ENCODE measurements around the gene RBMS3.

RBMS3 gene

DNA sequence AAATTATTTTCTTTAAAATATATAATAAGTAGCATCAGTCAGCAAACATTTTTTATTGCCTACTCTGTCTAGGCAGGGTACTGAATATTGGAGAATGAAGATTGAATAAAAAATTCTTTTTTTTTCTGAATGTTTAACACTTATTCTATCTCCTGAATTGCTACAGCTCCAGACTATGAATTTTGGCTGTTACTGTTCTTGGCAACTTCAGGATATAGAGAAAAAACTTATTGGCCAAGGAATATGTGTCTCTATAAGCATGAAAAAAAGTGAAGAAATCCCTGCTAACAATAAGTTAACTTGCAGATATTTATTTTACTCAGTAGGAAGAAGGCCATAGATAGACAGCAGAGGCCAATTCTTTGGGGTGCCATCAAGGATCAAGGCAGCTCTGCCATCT lies 309.6 kb downstream of the RBMS3 start:
- no peak for DNase-seq

DNA sequence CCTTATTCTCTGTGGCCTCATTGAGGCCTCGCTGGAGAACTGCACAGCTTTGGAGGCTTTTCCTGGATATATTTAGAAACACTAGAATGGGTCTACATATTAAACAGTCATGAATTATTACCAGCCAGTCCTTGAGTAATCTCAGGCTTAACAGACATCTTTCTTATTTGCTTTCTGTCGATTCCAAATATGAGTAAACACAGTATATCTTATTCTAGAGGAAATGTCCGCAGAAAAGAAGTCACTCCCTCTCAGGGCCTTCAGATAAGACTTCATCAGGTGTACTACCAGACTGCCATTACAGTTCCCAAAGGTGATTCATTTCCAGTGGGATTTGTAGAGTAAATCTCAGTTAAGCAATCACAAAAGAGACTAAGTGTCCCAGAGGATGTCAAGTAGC lies 310.7 kb downstream of the RBMS3 start:
- no peak for DNase-seq

DNA sequence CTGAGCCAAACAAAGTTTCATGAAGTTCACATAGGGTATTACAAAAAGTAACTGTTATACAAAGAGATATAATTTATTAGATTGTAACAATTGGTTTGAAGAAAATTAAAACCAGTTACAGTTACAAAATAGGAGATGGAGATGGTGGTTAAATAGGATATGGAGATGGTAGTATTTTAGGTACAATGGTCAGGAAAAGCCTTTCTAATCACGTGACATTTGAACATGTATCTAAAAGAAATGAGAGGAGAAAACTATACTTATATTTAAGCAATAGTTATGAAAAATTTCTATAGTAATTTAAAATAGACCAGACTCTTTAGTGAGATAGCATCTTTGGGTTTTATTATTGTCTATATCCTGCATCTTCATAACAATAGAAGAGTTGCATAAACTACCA lies 312.9 kb downstream of the RBMS3 start:
- no peak for DNase-seq

DNA sequence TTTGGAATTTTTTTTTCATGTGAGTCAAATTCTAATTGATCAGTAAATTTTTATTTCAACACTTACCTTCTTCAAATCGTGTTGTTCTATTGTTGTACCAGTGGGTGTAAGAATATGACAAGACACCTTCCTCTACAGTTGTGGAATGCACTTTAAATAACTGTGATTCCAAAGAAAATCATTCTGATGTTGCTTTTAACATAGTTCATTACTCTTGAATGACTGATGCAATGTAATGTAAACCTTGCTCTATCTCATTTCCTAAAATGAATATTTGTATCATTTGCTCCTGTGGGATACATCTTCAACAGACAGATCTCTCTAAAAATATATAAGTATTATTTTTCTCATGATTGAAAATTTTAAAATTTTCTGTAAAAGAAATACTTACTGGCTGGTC lies 313.4 kb downstream of the RBMS3 start:
- DNase-seq, result no peak

DNA sequence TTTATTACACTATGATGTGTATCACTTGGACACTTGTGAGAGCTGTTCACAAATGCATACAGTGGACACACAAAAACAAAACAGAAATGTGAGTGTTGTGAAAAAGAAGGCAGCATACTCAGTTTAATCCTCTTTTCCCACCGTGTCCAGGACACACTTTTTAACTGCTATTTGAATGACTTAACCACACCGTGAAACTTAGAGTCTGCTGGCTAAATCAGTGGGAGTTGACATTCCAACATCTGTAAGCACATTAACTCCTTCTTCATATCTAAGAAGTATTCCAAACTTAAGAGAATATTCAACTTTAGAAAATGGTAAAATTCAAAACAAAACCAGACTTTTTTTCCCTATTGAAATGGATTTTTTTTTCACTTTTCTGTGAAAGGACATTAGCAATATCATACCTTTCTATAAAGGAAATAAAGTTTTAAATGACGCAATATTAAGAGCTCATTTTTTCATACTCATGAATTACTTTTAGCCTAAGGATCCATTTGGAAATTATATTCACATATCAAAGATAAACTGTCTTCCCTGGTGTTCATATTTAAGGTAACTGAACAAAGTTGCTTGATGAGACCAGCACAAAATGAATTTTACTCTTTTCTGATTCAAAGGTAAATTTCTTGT lies 316.6 kb downstream of the RBMS3 start:
- no peak for DNase-seq

DNA sequence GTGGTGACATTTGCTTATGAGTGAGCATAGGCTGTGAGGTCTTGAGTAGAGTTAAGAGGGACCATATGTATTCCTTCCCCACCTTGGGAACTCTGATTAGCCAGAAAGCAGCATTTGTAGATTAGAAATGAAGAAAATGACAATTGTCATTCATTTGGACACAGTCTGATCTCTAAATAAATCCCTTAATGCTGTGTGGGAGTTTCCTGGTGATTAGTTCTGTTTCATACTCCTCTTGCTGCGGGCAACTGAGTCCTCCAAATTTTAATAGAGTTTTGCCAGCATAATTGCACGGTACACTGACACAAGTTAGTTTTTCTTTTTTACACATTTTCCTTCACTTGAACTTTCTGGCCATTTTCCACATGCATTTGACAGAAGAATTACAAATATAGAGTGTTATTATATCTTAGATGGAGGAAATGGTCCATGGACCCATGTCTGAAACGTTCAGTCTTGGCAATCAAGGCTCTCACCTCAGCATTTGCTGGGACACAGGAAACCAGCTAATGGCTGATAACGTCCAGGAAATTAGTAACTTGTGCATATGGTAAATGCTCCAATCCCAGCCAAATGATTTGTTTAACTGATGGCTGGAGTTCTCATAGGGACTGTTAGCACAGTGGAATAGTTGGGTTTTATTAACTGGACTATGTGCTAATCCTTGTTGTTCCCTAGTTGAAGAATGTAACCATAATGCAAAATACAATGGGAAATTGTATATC lies 321.2 kb downstream of the RBMS3 start:
- no peak for DNase-seq

DNA sequence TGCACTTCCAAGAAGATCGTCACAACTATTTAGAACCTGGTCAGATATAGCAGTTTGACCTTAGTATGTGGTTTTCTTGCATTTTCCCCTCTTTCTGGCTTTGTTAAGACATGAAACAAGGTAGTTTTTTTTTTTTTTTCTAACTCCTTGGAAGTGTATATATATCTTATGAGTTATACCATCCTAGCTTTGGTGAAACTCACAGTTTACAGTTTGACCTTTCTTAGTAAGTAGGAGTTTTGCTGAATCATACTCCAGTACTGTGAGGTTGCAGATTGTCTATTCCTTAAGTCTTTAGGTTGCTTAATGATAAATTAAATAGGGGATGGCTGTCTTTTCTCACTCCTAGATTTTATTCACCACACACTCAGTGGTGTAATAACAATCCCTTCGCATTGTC lies 325.0 kb downstream of the RBMS3 start:
- DNase-seq, result no peak

DNA sequence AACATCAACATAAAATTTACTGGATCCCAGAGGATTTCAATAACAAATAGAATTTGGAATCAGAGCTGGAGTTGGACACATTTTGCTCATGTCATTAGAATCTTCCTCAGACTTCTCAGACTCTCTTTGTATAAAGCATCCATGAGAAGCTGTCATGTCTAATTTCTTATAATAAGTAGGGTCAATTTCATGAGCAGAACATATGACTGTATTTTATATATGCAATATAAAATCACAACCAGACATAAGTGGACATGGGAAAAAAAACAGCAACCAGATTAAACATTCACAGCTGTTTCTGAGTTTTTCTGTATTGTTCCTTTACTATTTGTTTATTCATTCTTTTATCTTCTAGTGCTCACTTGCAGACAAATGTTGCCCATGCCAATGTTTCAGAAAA lies 325.5 kb downstream of the RBMS3 start:
- no peak for DNase-seq

DNA sequence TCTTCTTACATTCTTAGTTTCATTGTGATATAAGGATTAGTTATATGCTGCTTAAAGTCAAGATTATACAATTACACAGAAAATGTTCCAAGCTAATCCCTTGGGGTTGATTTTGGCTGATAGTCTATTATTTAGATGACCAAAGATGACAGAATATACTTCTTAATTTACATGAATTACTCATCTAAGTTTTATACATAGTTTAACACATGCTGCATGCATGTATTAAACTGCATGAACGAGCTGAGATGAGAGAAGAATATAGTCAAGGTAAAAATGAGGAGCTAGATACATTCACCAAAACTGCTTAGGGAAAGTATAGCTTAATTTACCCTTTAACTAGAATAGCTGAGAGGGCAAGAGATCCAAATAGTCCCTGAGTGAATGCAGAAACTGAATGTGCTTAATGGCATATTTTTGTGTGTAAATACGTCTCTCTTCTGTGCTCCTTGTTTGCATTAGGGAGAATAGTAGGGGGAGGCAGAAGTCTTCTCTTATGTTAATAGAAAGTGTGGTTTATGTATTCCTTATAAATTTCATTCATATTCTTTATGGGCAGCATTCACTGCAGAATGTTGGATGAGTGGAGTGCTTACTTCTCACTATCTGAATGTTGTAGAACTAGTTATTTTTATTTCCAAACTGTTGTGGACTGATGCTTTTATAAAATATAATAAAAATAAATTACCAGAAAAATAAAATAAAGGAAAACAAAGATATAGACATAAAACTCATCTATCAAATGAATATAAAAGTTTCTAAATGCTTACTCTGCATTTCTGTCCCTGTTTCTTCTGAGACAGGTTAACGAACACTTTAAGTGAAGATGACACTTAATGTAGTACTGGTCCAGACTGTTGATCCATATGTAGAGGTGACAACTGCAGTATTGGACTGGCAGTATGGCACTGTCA lies 327.8 kb downstream of the RBMS3 start:
- no peak for DNase-seq

DNA sequence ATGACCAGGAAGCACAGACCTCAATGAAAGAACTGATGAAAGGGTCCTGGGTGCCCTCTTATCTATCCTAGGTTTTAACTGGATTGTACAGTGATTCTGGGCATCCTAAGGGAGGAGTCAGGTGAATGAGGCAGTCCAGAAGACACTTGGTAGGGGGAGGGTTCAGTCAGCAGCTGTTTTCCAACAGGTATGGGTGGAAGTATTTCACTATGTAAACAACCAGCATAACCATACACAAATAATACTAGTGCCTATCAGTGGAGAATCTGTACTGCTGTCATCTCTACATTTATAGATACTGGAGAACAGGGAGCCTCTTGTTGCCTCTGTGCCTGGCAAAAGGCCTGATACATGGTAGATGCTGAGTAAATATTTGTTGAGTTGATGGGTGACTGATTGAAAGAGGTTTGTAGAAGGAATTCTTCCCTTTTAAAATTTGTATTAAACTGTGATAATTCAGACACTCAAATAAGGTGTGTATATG lies 328.5 kb downstream of the RBMS3 start:
- no peak for DNase-seq

DNA sequence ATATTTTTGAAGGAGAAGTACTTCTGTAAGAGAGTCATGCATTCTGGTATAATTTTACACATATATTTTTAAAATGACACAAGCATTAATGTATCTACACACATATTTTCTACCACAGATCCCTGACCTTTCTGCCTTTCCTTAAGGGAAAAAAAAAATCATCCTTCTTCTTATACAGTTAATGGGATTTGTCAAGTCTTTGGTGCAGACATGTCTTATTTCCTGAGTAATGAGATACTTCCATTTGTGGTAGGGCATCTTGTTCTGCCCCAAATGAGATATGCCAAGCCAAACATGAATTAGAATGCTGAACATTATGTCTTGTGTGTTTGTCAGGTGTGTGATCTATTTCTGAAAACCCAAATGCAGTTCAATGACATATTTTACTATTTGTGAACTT lies 329.9 kb downstream of the RBMS3 start:
- DNase-seq, result no peak

DNA sequence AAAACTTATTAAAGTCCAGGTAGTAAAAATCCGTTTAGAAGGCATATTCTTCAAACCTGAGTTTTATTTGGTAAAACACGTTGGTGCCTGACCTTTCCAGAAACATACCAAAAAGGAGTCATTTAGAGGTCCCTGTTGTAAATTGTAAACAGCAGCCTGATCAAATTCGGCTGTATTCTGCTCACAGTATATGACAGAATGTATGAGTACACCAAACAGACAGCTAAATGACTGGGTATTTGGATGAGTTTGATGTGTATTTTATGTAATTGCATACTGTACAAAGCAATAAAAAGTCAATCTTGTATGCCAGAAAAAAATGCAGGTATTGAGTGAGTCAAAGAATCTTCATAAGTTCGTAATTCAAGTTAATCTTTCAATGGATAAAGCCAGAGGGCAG lies 330.4 kb downstream of the RBMS3 start:
- DNase-seq, result no peak

DNA sequence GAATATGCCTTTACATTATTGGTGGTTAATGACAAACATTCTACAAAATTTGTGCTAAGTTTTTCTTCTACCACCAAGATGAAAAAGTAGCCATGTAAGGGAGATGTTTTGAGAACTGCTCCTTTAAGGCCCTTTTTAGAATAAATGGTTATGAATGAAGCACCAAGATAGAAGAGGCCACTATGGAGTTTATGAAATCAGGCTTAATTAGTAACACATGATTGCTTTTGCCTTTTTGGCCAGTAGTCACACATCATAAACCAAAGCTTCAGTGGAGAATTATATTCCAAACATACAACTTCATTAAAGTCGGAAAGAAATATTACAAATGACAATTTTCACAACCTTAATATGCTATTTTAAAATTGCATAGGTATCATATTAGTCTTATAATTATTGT lies 331.7 kb downstream of the RBMS3 start:
- no peak for DNase-seq

DNA sequence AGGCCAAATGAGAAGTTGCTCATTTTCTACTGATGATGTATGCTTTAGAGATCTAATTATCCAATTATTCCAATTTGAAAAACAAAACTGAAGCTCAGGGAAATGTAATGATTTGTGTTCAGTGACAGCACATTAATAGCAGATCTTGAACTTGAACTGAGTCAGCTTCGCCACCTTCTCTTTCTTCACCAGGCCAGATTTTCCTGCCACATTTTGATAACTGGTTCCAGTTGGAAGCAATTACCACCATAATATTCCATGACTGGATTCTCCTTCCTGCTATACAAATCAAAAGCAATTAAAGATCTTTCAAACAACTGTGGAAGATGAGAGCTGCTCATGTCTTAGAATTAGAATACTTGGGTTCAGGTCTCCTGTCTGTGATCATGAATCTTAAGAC lies 334.1 kb downstream of the RBMS3 start:
- DNase-seq, result no peak

DNA sequence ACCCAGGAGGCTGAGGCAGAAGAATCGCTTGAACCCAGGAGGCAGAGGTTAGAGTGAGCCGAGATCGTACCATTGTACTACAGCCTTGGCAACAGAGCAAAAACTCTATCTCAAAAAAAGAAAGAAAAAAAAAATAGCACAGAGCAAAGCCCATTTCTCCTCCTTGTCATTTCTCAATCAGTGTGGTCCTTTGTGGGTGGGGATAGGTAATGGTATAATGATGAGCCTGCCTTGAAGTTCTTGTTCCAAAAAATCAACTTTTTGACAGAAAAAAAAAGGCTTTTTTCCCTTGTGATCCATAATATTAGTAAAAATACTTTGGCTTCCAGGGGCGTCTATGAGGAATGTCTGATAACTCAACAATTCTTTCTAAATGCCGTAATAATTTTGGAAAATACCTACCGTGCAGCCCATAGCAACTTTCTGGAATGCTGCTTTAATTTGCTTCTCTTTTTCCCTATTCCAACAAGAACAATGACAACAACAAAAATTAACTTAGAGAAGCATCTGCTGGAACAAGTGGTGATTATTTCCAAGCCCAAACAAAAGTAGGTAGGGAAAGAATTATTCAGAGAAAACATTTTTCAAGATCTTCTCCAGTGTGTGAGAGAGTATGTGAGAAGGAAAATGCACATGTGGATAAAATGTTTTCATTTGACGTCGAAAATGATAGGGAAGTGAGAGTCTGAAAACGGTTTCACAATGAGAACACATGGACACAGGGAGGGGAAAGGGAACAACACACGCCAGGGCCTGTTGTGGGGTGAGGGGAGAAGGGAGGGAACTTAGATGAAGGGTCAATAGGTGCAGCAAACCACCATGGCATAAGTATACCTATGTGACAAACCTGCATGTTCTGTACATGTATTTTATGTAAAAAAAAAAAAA lies 337.8 kb downstream of the RBMS3 start:
- DNase-seq, result no peak

DNA sequence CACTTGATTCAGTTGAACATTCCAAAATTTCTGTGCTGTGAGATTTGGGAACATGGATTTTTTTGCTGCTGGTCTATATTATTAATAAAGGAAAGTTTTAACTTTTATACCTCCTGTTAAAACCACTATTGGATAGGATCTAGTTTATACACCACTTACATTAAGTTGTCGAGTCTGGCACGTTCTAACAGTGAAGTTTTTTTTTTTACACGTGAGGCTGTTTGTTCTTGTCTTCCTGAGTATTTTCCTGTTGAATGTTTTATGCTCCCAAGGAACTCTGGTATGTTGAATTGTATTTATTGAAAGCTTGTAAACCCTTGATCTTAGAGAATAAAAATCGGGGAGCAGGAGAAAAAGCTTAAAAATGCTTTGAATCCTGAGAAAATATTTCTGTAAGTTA lies 338.8 kb downstream of the RBMS3 start:
- no peak for DNase-seq

DNA sequence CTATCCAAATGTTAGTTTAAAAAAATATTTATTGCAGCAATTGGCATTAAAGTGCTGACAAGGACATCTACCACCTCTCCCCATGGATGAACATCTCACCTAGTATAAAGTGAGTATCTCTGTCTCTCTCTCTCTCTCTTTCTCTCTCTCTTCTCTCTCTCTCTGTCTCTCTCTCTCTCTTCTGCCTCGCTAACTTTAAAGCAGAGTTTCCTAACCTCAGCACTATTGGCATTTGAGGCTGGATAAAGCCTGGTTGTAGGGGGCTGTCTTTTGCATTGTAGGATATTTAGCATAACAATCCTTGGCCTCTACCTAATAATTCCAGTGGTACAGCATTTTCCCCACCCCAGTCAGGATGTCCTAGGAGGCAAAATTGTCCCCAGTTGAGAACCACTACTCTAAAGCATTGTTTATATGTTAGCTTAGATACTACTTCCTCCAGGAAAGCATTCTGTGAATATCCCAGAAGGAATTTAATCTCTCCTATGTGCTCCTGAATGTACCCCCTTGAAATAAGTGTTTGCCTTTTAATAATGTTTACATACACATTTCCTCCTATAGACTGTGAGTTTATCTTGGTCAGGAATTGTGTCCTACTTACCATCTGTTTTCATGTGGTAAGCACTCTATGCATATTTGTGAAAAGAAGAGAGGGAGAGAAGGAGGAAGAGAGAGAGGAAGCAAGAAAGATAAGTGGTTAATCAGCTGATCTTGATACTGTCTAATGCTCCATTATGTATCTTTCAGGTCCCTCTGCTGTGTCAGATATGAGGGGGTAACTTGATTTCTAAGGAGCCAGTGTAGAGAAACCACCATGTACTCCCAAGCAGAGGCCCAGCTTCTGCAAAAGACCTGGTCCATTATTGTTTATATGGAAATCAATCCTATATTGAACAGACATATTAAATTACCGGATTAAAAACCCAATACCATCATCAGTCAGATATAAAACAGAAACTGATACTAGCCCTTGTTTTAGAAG lies 346.6 kb downstream of the RBMS3 start:
- no peak for DNase-seq

DNA sequence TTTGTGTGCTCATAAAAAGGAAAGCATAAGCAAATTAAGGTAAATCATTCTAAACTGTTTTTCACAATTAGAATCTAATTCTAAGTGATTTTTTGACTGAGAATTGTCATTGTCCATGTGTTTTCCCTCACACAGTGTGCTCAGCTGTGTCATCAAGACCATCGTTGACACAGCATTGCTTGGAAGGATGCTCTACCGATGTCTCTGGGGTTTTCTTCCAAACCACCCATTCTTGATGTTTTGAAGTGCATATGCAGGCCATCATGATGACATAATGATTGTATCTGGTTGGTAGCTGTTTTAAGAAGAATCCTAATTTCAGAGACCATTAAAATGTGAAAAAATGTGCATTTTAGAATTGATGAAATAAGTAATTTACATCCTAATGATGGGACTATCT lies 347.9 kb downstream of the RBMS3 start:
- no peak for DNase-seq

DNA sequence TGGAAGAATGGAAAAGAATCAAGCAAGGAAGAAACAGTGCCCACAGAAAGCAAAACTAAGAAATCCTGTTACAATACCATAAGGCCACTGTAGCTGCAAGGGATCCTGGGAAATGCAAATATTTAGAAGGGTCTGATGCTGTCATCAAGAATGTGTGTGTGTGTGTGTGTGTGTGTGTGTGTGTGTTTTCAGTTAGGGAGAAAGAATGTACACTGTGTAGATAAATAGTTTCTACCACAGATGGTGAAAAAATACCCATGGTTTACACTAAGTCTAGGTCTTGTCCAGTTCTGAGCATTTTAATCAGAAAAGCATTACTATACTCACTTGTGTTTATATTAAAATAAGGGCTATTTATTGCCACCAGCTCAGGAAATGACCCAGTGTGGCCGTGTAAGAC lies 355.0 kb downstream of the RBMS3 start:
- DNase-seq, result no peak

DNA sequence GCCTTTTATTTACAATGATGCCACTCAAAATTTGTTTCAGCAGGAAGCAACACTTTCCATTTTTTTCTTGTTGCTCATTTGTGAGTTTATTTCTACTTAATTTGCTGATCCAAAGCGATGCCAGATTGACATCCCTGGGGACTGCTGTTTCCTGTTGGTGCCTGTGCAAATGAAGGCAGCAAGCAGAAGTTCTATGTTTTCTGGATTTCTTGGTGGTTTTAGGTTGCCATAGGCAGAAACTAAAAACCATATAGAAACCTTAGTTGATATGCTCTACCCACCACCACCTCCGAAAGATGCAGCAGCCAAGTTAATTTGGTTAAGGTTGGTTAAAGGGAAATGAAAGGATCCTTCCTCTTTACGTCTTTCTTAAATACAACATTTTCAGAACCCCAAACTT lies 356.2 kb downstream of the RBMS3 start:
- DNase-seq, result no peak

DNA sequence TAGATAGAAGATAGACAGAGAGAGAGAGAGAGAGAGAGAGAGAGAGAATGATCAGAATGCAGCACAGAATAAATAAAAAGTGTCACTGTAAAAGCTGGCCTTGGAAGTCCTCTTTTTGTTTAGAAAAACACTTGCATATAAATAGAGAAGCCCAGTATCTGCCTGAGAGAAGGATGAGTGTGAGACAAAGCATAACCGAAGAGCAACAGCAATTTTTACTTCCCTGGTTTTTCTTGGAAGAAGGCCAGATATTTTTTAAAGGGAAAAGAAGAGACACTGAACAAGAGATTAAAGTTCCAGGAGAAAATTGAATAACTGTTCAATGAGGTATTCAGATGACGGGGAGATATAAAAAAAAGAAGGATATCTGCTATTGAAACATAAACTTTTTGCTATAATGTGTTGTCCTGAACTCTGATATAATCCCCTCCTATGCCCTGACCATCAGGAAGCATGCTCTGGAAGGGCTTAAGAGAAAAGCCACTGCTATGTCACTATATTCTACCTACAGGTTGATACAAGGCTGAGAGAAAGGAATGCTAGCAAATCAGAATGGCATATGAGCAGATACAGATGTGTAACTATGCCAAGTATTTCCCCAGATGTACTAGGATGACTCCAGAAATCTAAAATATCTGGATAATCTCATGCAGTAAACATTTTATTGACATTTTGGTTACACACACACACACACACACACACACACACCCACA lies 358.9 kb downstream of the RBMS3 start:
- no peak for DNase-seq

Data from SIG-M5 (cell line).